ENCODE data around the gene SPDL1.
"Not testable (repeated sequence)": the region's sequence is repeated elsewhere in the genome, so short reads cannot be mapped to it uniquely, and the experiment has no call there.

The SPDL1 gene

DNA sequence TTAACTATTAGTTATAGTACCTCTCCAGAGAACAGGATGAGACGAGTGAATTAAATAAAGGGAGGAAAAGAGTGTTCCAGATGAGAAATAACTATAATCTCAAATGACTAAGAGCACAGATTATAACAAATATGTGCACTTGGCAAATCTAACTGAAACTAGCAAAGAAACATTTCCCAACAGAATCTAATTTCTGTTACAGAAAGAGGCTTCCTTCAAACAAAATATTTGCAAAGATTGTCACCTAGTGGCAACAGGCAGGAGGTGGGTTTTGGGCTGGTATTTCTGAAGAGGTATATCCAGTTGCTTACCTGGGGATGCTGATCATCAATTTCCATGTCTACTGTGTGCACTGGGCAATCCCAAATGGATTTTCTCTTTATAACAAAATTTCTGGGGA lies 5.6 kb upstream of the SPDL1 start:
- DNase-seq: no peak

DNA sequence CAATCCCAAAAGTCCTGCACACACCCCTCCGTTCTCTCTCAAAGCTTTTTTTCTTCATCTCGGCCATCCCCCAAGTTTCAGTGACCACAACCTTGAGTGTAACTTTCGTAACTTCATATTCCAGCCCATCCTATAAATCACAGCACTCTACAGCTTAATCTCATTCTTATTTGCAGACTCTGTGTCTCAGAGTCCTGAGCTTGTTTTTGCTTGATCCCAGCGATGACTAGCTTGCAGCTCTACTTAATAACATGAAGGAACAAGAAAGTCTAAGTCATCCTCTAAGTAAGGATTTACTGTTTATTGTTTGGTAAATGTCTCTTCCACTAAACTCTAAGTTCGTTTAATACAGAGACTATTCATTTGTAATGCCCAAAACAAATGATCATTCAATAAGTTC lies 2.6 kb upstream of the SPDL1 start:
- no peak for DNase-seq

DNA sequence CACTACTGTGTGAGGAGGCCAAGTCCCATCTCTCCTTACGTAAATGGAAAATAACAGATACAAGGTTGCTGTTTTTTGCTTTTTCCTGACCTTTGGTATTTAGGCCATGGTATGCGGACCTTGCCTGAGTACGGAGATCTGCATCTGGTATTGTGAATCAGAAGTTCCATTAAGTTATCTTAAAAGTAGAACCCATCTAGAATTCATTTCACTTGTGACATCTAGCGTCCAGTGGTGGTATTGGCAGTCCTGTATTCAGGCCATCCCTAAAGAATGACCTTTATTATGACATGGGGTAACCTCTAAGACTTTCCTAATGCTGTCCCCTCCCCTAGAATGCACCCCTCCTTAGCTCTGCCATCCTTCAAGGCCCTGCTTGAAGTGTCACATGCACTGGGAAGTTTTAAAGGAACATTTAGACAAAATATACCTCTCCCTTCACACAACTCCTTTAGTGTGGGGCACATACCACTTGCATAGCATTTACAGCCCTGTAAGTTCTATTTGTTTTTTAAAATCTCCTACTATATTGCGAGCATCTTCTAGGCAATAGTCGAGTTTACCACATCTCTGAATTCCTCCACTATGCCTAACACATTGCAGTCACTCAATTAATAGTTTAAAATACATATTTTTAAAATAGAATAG lies 1.9 kb upstream of the SPDL1 start:
- peak; percentile 61 for DNase-seq

DNA sequence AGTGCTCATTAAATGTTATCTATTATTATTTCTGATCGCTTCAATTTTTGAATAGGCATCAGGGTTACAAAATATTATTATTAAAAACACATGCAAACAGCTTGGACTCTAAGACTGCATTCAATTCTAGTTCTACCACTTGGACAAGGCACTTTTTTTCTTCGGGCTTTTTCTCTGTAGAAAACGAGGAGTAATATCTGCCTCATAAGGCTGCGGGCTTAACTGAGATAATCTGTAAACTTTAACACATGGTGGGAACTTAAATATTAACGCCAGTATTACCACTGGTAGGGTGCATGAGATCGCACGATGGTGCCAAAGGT lies 511 bp upstream of the SPDL1 start:
- DNase-seq: no peak

DNA sequence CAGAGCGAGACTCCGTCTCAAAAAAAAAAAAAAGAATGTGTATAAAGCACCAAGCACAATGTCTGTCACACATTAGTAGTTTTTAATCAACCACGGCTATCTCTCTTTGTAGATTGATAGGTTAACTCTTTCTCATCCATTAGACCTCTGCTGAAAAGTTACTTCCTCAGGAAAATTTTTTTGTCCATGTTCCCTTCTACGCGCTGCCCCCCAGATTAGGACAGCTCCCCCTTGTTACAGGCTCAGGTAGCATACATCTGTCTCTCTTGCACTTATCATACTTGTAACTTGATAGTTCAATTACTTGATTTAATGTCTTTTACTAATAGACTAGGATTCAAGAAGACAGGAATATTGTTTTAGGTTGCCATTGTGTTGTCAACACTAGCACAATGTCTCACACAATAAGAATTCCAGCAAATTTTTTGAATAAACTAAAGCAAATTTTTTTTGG lies 1.5 kb downstream of the SPDL1 start:
- no peak for DNase-seq

DNA sequence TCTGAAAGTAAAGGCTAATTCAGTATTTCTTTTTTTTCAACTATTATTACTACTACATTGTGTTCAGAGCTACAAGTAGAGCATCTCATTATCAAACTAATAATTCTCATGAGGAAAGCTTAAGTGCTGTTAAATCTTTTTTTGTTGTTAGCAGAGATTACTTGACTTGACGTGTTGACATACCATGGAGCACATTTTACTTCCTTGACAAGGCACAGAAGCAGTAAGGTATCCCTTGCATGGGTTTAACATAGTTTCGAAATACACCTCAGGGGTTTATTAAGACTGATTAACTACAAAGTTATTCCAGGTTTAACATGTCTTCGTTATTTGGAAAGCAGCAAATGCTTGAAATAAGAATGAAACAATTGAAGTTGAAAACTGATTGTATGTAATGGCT lies 7.0 kb downstream of the SPDL1 start:
- DNase-seq: no peak

DNA sequence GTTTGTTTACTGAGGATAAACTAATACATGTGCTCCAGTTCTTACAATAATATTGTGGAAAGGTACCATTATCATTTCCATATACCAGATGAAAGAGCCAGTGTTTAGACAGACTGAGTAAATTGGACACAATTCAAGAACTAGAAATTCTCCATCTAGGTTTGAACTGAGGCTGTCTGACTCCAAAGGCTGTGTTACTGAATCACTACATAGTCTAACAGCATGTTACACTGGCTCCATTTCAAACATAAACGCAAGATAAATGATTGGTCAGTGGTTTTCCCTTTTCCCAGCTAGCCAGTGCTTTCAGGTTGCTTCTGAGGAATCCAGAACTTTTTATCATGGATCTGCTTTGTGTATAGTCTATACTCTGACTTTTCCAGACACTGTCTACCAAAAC lies 8.1 kb downstream of the SPDL1 start:
- no peak for DNase-seq

DNA sequence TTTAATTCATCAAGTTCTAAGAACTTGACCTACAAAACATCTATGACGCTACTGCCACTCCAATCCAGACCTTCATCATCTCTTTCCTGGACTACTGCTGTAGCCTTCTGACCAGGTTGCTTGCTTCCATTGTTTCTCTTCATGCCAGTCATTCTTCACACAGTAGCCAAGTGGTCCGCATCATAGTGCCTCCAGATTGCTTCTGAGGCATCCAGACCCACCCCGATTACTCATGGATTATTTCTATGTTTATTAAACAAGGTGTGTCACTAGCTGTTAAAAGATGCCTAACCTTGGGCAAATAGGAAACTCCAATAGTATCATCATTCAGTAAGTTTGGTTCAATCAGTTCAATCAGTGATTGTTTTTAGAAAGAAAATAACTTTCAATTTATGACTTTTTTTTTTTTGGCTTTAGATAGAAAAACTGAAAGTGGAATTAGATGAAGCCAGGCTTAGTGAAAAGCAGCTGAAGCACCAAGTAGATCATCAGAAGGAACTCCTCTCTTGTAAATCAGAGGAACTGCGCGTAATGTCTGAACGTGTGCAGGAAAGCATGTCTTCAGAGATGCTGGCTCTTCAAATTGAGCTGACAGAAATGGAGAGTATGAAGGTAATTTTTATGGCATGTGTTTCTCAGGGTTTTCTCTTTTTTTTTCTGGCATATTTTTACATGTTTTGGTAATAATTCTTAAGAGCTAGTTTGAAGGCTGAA lies 9.5 kb downstream of the SPDL1 start:
- DNase-seq: no peak

DNA sequence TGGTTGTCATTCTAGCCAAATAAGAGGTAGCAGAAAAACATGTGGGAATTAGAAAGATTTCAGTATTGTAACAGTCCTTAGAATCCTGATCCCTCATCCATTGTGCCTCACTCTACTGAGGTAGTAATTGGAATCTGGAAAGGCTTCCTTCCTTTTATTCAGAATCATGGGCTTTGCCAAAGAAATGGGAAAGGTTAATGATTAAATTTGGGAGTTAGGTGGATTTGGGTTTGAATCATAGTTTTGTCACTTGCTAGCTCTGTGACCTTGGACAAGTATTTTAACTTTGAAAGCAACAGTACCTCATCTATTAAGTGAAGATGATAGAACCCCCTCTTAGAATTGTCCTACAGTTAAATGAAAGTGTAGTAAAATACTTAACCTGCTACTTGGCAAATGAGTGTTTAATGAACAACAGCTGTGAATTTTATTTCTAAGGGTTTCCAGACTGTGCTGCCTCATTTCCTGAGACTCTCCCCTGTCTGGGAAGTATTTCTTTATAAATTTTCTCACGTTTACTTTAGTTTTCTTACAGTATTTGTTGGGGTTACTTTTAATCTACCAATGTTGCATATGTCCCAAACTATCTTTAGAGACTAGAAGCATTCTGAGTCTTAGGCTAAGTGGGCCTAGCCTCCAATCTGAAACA lies 11.7 kb downstream of the SPDL1 start:
- no peak for DNase-seq

DNA sequence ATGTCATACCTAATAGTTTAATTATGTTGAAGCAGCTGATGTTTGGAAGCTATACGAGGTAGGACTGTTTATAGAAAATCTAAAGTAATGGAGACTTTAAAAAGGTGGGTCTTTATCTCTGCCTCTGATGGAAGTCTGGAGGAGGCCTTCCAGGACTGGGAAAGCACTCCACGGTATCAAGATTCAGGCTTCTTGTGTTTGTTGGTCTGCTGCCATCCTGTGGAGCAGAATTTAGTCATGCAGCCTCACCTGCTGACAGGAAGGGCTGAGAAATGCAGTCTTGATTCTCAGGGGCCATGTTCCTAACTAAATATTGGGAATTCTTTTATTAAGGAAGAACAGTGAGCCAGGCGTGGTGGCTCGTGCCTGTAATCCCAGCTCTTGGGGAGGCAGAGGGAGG lies 15.9 kb downstream of the SPDL1 start:
- DNase-seq: no peak

DNA sequence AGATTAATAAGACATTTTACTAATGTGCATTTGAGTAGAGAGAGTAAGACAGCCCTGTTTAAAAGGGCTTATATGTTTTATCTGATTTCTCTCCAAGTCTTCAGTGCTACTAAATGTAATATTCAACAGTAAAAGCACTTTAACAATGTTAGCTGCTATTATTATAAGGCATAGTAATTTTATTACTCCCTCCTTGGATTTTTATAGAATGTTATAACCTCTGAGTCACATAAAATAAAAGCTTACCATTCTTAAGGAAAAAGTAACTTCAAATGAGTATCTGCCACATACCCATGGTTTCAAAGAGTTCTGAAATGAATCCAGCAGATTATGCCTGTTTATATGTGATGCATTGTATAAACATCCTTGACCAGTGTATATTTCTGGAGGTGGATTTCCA lies 19.0 kb downstream of the SPDL1 start:
- no peak for DNase-seq

DNA sequence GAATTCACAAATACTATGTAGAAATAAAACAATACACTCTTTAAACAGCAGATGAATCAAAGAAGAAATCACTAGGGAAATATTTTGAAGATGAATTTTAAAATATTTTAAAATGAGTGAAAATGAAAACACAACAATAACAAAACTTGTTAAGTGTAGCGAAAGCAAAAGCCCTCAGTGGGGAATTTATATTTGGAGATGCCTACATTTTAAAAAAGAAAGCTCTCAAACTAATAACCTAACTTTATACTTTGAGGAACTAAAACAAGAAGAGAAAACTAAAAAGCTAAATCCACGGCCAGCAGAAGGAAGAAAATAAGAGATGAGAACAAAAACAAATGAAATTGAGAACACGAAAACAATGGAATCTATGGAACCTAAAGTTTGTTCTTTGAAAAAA lies 22.7 kb downstream of the SPDL1 start:
- no peak for DNase-seq

DNA sequence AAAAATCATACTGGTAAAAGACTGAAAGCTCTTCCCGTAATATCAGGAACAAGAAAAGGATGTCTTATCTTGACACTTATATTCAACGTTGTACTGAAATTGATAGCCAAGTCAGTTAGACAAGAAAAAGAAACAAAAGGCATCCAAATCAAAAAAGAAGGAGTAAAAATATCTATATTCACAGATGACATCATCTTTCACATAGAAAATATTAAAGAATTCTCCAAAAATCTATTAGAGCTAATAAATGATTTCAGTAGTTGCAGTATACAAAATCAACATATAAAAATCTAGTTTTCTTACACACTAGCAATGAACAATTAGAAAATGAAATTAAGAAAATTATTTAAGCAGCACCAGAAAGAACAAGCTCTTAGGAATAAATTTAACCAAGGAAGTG lies 24.3 kb downstream of the SPDL1 start:
- DNase-seq: no peak

DNA sequence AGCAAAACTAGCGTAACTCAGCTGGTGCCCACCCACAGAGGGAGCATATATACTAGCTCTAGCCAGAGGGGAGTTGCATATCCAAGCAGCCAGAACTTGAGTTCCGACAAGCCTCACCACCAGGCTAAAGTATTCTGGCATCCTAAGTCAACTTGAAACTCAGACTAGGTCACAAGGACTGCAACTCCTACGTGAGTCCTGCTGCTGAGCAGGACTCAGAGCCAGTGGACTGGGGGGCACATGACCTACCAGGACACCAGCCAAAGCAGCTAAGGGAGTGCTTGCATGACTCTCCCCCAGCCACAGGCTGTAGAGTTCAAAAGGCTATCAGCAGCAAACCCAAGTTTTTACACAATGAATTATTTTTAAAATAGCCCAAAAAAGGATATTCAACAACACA lies 26.1 kb downstream of the SPDL1 start:
- no peak for DNase-seq

DNA sequence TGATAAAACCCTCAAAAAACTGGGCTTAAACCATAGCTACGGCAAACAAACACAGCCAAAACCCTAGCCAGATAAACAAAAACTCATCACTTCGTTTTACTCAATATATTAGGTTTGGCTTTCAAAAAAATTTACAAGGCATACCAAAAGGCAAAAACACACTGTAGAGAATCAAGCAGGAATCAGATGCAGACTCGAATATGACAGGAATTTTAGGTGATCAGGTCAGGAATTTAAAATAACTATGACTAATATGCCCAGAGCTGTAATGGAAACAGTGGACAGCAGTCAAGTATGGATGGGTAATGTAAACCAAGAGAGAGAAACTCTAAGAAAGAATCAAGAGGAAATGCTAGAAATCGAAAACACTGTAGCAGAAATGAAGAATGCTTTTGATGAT lies 27.0 kb downstream of the SPDL1 start:
- no peak for DNase-seq

DNA sequence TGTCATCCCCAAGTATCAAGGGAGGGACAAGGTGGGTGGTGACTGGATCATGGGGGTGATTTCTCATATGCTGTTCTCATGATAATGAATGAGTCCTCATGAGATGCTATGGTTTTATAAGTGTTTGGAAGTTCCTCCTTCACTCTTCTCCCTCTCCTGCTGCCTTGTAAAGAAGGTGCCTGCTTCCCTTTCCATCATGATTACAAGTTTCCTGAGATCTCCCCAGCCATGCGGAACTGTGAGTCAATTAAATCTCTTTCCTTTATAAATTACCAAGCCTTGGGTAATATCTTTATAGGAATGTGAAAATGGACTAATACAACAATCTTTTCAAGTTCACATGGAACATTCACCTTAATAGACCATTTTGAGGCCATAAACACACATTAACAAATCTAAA lies 32.0 kb downstream of the SPDL1 start:
- no peak for DNase-seq

DNA sequence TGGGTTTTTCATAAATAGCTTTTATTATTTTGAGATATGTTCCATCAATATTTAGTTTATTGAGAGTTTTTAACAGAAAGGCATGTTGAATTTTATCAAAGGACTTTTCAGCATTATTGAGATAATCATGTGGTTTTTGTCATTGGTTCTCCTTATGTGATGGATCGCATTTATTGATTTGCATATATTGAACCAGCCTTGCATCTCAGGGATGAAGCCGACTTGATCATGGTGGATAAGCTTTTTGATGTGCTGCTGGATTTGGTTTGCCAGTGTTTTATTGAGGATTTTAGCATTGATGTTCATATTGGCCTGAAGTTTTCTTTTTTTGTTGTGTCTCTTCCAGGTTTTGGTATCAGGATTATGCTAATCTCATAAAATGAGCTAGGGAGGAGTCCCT lies 40.7 kb downstream of the SPDL1 start:
- not testable (repeated sequence) for DNase-seq

DNA sequence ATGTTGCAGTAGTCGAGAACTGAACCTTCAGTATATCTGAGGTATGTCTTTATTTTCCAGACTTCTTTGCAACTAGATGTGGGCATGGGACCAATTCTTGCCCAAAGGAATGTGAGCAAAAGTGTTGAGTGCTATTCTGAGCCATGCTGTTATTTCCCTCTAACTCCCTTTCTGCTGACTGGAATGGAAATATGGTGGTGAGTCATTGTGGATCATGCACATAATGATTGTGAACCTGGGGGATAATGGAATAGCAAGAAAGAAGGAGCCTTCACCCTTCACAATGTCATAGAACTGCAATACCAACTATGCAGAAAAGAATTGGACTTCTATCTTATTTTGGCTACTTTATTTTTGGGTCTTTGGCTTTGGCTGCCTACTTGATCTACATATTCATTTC lies 43.2 kb downstream of the SPDL1 start:
- DNase-seq: no peak

DNA sequence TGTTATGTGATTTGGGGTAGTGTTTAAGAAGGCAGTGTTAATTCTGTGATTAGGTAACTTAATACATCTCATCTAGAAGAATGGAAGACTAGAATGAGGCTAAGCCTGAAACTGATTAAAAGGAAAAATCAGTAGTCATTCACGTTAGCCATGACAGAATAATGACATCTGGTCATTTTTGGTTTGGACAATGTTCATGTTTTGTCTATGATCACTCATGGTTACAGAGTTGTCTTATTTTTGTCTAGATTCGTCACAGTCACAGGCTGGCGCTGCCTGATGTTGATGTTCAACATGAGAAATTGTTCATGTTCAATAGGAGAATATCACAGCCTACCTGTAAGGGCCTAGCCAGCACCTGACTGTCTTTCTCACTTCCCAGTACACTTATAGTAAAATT lies 44.0 kb downstream of the SPDL1 start:
- no peak for DNase-seq

DNA sequence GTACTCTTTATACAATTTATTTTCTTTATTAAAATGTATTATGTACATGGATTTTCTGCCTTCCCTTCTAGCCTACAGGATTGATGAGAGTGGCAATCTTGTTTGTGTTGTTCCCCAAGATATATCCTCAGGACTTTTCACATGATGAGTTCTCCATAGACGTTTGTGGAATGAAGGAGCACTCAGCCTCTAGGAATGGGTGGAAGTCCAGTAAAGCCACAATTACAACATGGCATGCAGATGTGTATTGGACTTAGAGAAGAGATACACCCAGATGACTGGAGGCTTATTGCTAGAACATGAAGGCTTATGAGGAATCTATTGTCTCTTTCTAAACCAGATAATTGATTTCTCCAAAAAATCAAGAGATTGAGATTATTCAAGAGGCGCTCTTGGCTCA lies 45.3 kb downstream of the SPDL1 start:
- no peak for DNase-seq

DNA sequence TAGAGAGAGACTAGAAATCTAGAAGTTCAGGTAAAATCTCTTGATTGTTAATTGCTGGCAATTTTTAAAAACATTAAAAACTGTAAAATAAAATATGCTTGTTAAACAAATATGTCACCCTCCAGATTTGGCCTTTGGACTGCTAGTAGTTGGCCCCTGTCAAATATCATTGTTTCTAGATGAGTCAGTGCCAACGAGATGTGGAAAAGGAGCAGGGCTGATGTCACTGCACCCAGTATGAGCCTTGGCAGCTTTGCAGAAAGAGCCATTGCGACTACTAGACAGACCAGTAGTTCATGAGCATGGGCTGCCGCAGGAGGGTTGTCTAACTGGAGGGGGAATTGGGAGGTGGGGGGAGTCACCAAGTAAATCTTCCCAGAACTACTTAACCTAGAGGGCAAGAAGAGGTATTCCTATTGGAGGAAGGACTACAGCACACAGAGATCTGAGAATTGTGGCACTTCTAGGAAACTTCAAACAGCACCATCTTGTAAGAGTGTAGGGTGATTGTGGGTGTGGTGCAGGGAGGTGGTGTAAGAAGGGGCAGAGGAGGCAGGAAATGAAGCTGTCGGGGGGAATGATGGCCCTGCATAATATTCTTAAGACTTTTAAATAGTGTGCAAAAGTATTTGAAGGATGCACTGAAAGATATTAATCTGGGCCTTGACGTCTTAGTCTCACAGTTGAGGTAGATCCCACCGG lies 46.4 kb downstream of the SPDL1 start:
- no peak for DNase-seq

DNA sequence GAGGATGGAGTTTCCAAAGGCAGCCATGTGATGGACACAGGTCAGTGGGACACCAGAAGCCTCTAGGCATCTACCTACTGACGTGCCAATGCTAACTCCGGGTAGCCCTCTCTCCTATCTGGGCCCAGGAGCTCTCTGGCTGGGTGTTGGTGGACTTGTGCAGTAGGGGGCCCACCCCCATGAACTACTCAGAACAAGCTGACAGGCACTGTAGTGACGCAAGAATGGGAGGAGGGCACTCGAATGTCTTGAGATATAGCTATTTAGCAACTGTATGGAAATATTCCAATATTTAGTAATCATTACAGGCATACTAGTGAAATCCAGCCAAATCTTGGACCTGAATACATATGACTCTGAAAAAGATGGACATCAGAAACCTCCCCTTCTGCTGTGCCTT lies 47.8 kb downstream of the SPDL1 start:
- no peak for DNase-seq

DNA sequence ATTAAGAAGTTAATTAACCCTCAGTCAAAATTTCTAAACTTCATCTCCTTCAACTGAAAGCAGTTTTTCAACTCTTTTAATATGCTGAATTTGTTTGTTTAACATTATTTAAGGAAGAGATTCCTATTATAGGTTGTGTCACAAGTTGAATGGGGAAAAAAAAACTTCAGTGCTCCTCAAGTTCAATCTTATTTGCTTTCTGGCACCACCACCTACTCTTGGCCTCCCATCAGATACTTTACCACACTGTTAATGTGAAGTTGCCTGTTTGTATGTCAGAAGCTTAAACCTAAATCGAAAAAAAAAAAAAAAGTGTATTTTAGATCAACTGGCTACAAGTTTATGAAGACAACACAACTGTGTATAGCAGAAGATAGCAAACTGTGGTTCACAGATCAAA lies 49.4 kb downstream of the SPDL1 start:
- no peak for DNase-seq

DNA sequence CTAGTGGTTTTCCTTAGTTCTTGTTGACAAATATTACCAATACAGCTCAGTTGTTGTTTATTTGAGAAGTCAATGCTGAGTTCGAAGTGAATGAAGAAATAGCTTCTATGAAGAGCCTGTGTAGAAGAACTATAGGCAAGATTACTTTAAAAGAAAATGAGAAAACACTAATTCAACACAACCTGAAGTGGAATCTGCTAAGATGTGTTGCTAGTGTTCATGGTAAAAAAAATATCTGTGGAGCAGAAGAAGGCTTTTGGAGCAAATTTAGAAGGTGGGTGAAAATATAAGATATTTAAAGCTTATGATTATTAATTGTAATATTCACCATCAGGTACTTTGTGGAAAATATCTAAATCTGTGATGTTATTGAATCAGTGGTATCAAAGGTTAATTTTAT lies 51.0 kb downstream of the SPDL1 start:
- DNase-seq: no peak

Measured in activated naive CD4-positive, alpha-beta T cell treated with anti-CD3 and anti-CD28 coated beads, Interleukin-2, amount 50 U/mL, for 16 hours (primary cell).